KMS-11 (cell line): ENCODE data around the gene APRT.

ENCODE experiments used
- H2AFZ ChIP-seq: fragments of 200-600 bp; sonication (generic); 2 replicates; pipeline ENCODE4 v1.6.1; 2016; ENCODE audit warnings: antibody characterized with exemption, mixed run types, low read depth
- H3K27ac ChIP-seq: fragments of 200-600 bp; sonication (generic); 2 replicates; pipeline ENCODE4 v1.6.1; 2016; ENCODE audit warnings: mild to moderate bottlenecking, mixed run types
- H3K27me3 ChIP-seq: fragments of 200-600 bp; sonication (generic); 2 replicates; pipeline ENCODE4 v1.6.1; 2017; ENCODE audit warnings: mild to moderate bottlenecking, low read depth, mixed run types, moderate library complexity; ENCODE audit not compliant: insufficient read depth
- H3K36me3 ChIP-seq: fragments of 200-600 bp; sonication (generic); 2 replicates; pipeline ENCODE4 v1.6.1; 2017; ENCODE audit warnings: mild to moderate bottlenecking, mixed run types; ENCODE audit not compliant: insufficient read depth
- H3K4me1 ChIP-seq: fragments of 200-600 bp; sonication (generic); 2 replicates; pipeline ENCODE4 v1.6.1; 2016; ENCODE audit warnings: mild to moderate bottlenecking, low read depth, mixed run types; ENCODE audit not compliant: poor library complexity, severe bottlenecking
- H3K4me2 ChIP-seq: fragments of 200-600 bp; sonication (generic); 2 replicates; pipeline ENCODE4 v1.7.0; 2016; ENCODE audit warnings: mild to moderate bottlenecking, mixed run types
- H3K4me3 ChIP-seq: fragments of 200-600 bp; sonication (generic); IDR thresholded peaks from 2 replicates; pipeline ENCODE4 v1.6.1; 2017; ENCODE audit warnings: low read depth, low read length, mixed read lengths; ENCODE audit not compliant: insufficient read depth
- H3K79me2 ChIP-seq: fragments of 200-600 bp; sonication (generic); 2 replicates; pipeline ENCODE4 v1.6.1; 2016; ENCODE audit warnings: low read depth, mixed run types; ENCODE audit not compliant: insufficient read depth
- H3K9ac ChIP-seq: fragments of 200-600 bp; sonication (generic); 2 replicates; pipeline ENCODE4 v1.6.1; 2016; ENCODE audit warnings: mild to moderate bottlenecking, mixed run types
- H4K20me1 ChIP-seq: fragments of 200-600 bp; sonication (generic); 2 replicates; pipeline ENCODE4 v1.6.1; 2016; ENCODE audit warnings: mild to moderate bottlenecking, mixed run types; ENCODE audit not compliant: insufficient read depth
- CTCF ChIP-seq: fragments of 200-600 bp; sonication (generic); conservative IDR thresholded peaks from 2 replicates; pipeline ENCODE4 v1.6.1; 2017; ENCODE audit warnings: low read depth, mild to moderate bottlenecking, antibody characterized with exemption, low read length, moderate library complexity, mixed read lengths

The APRT gene

DNA sequence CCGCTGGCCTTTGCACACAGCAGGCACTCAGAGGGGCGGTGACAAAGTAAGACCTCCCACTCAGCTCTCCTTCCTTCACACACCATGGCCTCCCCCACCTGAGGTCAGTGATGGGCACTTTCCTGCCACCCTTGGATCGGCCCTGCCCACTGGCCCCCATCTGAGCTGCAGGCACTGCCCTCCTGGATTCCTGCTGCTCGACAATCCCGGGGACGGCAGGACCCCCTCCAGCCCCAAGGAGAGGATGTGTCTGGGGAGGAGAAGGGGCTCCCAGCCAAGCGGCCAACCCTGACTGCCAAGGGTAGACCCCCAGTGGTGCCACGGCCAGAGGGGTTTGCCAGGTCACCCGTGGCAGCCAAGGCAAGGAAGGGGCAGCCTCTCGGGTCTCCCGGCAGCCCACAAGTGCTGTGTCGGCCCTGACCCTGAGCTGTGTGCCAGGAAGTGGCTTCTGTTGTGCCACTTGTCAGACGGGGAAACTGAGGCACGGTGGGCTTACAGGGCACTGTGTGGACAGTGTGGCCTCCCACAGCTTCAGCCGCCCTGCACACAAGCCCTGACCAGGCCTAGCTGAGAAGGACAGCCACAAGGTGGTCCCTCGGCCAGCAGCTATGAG is 49.4 kb downstream of the APRT start:
- Histone ChIP-seq H2AFZ (no peak overlapping the region), H3K4me3 (no peak overlapping the region), H3K27me3 (no peaks in the 10 kb centered on the region), H3K36me3 (no peaks in the 10 kb centered on the region; the same call in 1 of the 2 replicates), H3K27ac (no peak overlapping the region), H3K9ac (no peak overlapping the region), H4K20me1 (peaks cover 58% of the 10 kb centered on the region), H3K4me2 (no peak overlapping the region), H3K4me1 (no peaks in the 10 kb centered on the region), H3K79me2 (peaks cover 98% of the 10 kb centered on the region)
- no peak for TF ChIP-seq CTCF

DNA sequence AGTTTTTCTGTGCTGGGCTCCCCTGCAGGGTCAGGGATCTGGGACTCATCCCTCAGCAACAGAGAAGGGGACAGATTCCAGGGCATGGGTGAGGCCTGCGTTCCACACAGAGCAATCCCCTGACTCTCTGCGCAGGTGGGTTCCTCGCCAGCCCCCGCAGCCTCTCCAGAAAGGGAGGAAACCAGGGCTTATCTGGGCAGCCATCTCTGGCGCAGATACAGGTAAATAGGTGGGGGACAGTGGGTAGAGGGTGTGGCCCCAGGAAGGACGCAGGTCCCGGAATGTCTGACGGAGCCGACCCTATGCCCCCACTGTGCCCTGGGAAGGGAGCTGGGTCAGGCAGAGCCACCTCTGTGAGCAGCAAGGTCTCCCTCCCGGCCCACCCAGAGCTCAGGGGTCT is 49.9 kb downstream of the APRT start:
- no peak overlapping the region for H3K27ac ChIP-seq
- no peaks in the 10 kb centered on the region for H3K4me1 ChIP-seq
- TF ChIP-seq CTCF, result no peak
- no peak overlapping the region for H3K4me2 ChIP-seq
- H4K20me1 ChIP-seq, result peaks cover 52% of the 10 kb centered on the region
- H3K9ac ChIP-seq, result no peak overlapping the region
- no peak overlapping the region for H2AFZ ChIP-seq
- H3K4me3 ChIP-seq, result no peak overlapping the region
- H3K27me3 ChIP-seq, result no peaks in the 10 kb centered on the region
- no peaks in the 10 kb centered on the region; the same call in 1 of the 2 replicates for H3K36me3 ChIP-seq
- H3K79me2 ChIP-seq, result peaks cover 95% of the 10 kb centered on the region

GRCh38 chr16:88761143-88761534 is 50.6 kb downstream of the APRT start:
- Histone ChIP-seq H3K79me2 (peaks cover 95% of the 10 kb centered on the region), H2AFZ (no peak overlapping the region), H3K36me3 (no peaks in the 10 kb centered on the region), H3K27me3 (no peaks in the 10 kb centered on the region), H3K4me2 (no peak overlapping the region), H3K9ac (no peak overlapping the region), H4K20me1 (peaks cover 46% of the 10 kb centered on the region; the same call in 1 of the 2 replicates), H3K4me3 (no peak overlapping the region), H3K27ac (no peak overlapping the region), H3K4me1 (no peaks in the 10 kb centered on the region)
- no peak for TF ChIP-seq CTCF

DNA sequence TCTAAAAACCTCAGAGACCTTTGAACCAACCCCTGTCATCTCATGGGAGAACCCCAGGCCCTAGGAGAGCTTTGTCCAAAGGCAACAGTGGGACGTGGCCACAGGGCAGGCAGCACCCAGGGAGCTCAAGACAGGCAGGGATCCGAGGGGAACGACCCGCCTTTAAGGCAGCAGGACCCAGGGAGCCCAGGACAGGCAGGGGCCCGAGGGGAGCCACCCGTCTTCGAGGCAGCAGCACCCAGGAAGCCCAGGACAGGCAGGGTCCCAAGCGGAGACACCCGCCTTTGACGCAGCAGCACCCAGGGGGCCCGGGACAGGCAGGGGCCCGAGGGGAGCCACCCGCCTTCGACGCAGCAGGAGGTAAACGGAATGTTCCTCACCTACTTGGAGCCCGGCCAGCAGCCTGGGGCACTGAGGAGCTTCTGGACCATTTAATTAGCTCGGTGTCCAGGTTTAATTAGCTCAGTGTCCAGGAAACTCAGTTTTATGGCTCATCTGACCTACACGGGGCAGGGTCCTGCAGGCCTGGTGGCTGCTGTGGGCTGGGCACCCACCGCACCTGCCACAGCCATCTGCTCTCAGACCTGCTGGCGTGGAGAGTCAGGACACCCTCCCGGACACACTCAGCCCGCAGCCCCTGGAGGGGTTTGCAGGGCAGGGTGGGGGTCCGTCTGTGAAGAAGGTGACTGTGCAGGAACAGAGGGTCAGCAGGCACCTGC is 51.1 kb downstream of the APRT start:
- no peak for TF ChIP-seq CTCF
- no peak overlapping the region for H3K4me2 ChIP-seq
- H3K9ac ChIP-seq, result no peak overlapping the region
- H3K79me2 ChIP-seq, result peaks cover 95% of the 10 kb centered on the region
- H3K4me3 ChIP-seq, result no peak overlapping the region
- no peaks in the 10 kb centered on the region for H3K4me1 ChIP-seq
- peaks cover 41% of the 10 kb centered on the region; the same call in 1 of the 2 replicates for H4K20me1 ChIP-seq
- H2AFZ ChIP-seq, result no peak overlapping the region
- H3K36me3 ChIP-seq, result no peaks in the 10 kb centered on the region
- H3K27me3 ChIP-seq, result no peaks in the 10 kb centered on the region
- H3K27ac ChIP-seq, result no peak overlapping the region
